ENCODE measurements around the gene HEBP2. TPM values are rescaled to one million over a fixed set of nuclear protein-coding genes. Genes with fewer than 3 reads are reported as not detected.

HEBP2 gene
- total RNA-seq, 6 experiments from 2014 or later, result 37.3 to 69.2 (median 53.0) TPM

DNA sequence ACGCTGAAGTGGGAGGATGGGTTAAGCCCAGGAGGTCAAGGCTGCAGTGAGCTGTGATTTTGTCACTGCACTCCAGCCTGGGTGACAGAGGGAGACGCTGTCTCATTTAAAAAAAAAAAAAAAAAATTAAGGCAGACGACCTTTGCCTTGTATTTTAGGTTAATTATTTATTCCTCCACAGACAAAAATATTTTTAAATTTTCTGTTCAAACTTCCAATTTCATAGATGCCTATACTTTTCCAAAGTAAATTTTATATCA is 32.6 kb upstream of the HEBP2 start:
- H3K27me3 ChIP-seq, result no peaks in the 10 kb centered on the region
- intact Hi-C loops (cut with DNase I), result no loop called here
- H3K9me3 ChIP-seq, result no peaks in the 10 kb centered on the region
- WGBS (ENCODE audit: insufficient coverage, low coverage, low lambda C conversion rate, missing lambda C conversion rate), result 19% methylated on average over 3 of the region's 3 CpGs
- peak; percentile 91 to 95 (median 93) for ATAC-seq
- peak overlapping the region; percentile 4 to 49 (median 30) for H3K27ac ChIP-seq
- H3K4me1 ChIP-seq, result peaks cover 0 to 14% (median 5%) of the 10 kb centered on the region in 4 donors
- H3K36me3 ChIP-seq, result no peaks in the 10 kb centered on the region
- DNase-seq, result peak; percentile 55 to 77 (median 70)
- TF ChIP-seq, protein P1, sequence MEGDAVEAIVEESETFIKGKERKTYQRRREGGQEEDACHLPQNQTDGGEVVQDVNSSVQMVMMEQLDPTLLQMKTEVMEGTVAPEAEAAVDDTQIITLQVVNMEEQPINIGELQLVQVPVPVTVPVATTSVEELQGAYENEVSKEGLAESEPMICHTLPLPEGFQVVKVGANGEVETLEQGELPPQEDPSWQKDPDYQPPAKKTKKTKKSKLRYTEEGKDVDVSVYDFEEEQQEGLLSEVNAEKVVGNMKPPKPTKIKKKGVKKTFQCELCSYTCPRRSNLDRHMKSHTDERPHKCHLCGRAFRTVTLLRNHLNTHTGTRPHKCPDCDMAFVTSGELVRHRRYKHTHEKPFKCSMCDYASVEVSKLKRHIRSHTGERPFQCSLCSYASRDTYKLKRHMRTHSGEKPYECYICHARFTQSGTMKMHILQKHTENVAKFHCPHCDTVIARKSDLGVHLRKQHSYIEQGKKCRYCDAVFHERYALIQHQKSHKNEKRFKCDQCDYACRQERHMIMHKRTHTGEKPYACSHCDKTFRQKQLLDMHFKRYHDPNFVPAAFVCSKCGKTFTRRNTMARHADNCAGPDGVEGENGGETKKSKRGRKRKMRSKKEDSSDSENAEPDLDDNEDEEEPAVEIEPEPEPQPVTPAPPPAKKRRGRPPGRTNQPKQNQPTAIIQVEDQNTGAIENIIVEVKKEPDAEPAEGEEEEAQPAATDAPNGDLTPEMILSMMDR (IDR thresholded peaks at IDR 0.05), result no peak
- no peak for TF ChIP-seq POLR2A (IDR thresholded peaks at IDR 0.05)
- peak overlapping the region in 1 of 3 donors; percentile 12 for H3K4me3 ChIP-seq

DNA sequence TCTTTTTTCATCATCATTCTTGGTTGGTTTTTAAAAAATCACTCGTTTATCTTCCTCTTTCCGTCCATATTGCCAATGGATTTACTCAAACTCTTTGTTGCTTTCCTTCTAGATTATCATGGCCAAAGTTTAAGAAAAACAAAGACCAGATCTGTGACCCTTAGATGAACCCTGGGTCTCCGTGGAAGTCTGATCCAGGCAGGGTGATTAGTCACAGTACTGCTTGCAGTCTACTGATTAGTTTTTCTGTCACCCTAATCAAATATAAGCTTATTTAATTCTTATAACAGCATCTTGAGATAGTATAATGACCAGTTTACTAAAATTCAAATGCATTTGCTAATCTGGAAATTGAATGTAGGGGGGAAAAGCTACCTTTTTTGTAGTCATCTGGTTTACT is 32.3 kb upstream of the HEBP2 start:
- intact Hi-C loops (cut with DNase I), result no loop called here
- Histone ChIP-seq H3K27ac (peak overlapping the region; percentile 4 to 49 (median 30)), H3K27me3 (no peaks in the 10 kb centered on the region), H3K4me1 (peaks cover 0 to 14% (median 5%) of the 10 kb centered on the region in 4 donors), H3K4me3 (peak overlapping the region in 1 of 3 donors; percentile 12), H3K9me3 (no peaks in the 10 kb centered on the region), H3K36me3 (no peaks in the 10 kb centered on the region)
- 21% methylated on average over 3 of the region's 3 CpGs for WGBS (ENCODE audit: insufficient coverage, low coverage, low lambda C conversion rate, missing lambda C conversion rate)
- ATAC-seq, result peak; percentile 78 to 90 (median 84)
- TF ChIP-seq, protein P1 (IDR thresholded peaks at IDR 0.05), result no peak
- TF ChIP-seq POLR2A (IDR thresholded peaks at IDR 0.05), result no peak
- DNase-seq, result no peak

DNA sequence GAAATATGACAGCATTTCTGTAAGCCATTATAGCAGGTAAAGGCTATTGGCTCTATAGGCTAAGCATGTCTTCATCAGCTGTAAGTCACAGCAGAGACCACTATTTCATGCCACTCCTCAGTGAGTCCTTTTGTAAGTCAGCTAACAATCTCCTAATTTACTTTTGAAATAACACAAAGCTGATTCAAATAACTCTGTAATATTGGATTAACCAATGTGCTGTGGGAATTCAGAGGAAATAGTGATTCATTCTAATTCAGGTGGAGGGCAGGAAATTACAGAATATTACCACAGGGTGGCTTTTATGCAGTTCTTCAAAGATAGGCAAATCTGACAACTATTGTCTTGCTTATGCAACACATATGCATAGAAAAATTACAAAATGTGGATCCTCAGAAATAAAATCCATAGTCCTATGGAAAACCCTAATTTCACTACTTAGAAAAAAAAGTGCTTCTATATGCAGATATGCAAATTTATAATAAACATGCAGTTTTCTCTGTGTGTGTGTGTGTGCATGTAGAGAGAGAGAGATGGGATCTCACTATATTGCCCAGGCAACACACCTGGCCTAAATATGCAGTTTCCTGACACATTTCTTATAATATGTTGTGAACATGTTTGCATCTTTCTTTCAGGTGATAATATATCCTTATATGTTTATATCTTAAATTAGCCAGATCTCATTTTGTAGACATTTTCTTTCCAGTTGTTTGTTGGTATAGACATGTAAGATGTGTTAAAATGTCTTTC is 31.1 kb upstream of the HEBP2 start:
- ATAC-seq, result peak in 1 of 4 donors; percentile 56
- Histone ChIP-seq H3K4me1 (peaks cover 0 to 14% (median 5%) of the 10 kb centered on the region in 4 donors), H3K9me3 (no peaks in the 10 kb centered on the region), H3K27ac (no peak overlapping the region), H3K36me3 (no peaks in the 10 kb centered on the region), H3K27me3 (no peaks in the 10 kb centered on the region), H3K4me3 (no peak overlapping the region)
- no peak for DNase-seq
- intact Hi-C loops (cut with DNase I), result no loop called here
- TF ChIP-seq, protein P1 (IDR thresholded peaks at IDR 0.05), result peak; percentile 11 to 31 (median 21)
- TF ChIP-seq POLR2A (IDR thresholded peaks at IDR 0.05), result no peak

DNA sequence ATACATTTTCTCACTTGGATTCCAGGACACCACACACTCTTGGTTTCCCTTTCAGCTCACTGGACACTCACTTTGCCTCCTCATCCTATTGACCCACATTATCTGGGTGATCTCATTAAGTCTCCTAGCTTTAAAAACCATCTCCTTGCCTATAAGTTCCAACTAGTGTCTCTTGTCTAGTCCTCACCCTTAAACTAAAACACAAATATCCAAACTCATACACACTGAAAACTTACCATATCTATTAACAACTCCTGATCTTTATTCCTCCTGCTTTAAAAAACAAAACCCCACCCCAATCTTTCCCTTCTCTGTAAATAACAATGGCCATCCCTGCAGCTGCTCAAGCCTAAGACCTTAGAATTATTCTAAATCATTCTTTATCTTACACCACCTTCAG is 29.8 kb upstream of the HEBP2 start:
- Histone ChIP-seq H3K36me3 (no peaks in the 10 kb centered on the region), H3K4me3 (no peak overlapping the region), H3K4me1 (peaks cover 0 to 27% (median 11%) of the 10 kb centered on the region in 4 donors), H3K27ac (no peak overlapping the region), H3K9me3 (no peaks in the 10 kb centered on the region), H3K27me3 (no peaks in the 10 kb centered on the region)
- intact Hi-C loops (cut with DNase I), result no loop called here
- no peak for DNase-seq
- no peak for ATAC-seq
- TF ChIP-seq, protein P1 (IDR thresholded peaks at IDR 0.05), result no peak
- TF ChIP-seq POLR2A (IDR thresholded peaks at IDR 0.05), result no peak

Measured in right lobe of liver (tissue), 6 donors.